HG03039 (cell line): ENCODE results near the gene VAV2.
"Not testable (repeated sequence)": the region's sequence is repeated elsewhere in the genome, so short reads cannot be mapped to it uniquely, and the experiment has no call there.

ENCODE experiments used
- ATAC-seq: cut with Tn5 transposase; IDR thresholded peaks from one replicate; pipeline ENCODE4 v1.9.1; 2021; ENCODE audit warnings: mild to moderate bottlenecking, moderate library complexity; ENCODE audit not compliant: unreplicated experiment

Gene VAV2

DNA sequence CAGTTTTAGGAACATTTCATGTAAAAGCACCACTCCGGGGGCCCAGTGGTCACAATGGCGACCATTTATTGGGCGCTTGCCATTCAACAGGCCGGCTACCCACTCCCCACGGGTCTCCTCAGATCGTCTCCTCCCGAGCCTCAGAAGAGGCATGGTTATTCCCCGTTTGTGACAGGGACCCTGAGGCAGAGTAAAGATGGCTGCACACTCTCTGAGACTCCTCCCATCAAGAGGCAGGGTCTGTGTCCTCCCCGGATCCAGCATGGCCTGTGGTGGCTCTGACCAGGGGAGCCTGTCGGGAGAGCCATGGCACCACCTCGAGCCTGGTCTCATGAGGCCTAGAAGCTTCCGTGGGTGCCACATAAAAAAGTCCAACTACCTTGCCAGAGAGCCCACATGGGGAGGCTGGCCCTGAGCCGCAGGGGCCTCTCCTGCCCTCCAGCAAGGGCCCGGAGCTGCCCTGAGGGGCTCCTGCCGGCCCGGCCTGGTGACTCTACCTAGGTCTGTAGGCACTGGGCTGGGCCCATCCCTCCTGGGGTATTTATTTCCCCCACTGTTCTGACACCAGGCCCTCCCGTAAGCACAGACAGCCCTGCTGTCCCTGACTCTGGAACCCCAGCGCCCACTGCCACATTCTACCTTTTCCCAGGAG lies 90.8 kb downstream of the VAV2 start:
- no peak for ATAC-seq

- ATAC-seq = no peak
Measured at GRCh38 chr9:133897675-133898074, 94.4 kb downstream of the VAV2 start.

DNA sequence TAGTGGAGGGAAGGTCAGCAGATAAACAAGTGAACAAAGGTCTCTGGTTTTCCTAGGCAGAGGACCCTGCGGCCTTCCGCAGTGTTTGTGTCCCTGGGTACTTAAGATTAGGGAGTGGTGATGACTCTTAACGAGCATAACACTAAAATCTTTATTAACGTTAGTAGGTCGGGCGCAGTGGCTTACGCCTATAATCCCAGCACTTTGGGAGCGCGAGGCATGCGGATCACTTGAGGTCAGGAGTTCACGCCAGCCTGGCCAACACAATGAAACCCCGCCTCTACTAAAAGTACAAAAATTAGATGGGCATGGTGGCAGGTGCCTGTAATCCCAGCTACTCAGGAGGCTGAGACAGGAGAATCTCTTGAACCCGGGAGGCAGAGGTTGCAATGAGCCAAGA lies 96.1 kb downstream of the VAV2 start:
- ATAC-seq = not testable (repeated sequence)

DNA sequence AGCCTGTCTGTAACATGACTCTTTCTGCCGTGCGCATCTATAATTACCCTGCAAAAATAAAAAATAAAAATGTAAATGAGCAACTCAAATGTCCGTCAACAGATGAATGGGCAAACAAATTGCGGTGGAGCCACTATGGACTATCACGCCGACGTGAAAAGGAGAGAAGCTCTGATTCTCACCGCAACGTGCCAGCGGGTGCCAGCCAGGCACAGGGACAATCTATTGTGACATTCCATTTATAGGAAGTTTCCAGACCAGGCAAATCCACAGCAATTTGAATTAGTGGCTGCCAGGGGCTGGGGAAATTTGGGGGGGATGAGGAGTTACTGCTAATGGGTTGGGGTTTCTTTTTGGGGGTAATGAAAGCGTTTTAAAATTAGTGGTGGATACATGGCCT lies 96.8 kb downstream of the VAV2 start:
- ATAC-seq = no peak

DNA sequence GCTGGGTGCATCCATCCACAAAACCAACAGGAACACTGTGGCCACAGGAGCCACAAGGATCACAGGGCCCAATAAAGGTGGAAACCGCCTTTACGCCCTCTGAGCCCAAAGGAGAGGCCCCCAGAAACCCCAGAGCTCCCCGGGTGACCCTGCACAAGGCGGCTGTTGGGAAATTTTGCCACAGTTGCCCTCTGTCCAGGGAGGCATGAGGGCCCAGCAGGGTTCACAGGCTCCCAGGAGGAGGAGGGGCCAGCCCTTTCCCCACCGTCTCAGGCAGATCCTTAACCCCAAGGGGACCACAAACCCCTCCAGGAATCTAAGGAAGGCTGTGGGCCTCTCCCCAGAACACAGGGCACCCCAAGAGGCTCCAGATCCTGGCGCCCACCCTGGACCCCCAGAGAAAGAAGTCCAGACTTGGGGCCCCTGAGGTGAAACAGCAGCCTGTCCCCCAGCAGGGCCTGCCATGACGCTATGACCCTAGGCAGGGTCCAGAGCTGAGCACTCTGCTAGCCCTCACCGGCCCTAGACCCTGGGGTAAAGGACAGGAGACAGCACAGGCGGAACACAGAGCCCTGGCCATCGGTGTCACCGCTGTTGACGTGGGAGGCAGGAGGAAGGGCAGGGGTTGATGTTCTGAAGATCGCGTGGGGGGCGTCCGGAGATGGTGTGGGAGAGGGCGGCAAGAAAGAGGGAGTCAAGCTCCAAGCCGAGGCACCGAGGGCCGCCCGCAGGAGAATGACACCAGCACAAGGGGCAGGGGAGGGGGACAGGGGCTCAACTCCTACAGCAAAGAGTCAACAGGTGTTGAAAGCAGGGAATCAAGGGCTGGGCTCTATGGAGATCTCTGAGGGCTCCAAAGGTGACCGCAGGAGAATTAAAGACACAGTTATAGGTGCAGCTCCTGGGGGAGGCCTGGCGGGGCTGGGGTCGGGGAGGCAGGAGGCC lies 97.5 kb downstream of the VAV2 start:
- no peak for ATAC-seq

GRCh38 chr9:133893191-133893994 lies 98.7 kb downstream of the VAV2 start:
- no peak for ATAC-seq

DNA sequence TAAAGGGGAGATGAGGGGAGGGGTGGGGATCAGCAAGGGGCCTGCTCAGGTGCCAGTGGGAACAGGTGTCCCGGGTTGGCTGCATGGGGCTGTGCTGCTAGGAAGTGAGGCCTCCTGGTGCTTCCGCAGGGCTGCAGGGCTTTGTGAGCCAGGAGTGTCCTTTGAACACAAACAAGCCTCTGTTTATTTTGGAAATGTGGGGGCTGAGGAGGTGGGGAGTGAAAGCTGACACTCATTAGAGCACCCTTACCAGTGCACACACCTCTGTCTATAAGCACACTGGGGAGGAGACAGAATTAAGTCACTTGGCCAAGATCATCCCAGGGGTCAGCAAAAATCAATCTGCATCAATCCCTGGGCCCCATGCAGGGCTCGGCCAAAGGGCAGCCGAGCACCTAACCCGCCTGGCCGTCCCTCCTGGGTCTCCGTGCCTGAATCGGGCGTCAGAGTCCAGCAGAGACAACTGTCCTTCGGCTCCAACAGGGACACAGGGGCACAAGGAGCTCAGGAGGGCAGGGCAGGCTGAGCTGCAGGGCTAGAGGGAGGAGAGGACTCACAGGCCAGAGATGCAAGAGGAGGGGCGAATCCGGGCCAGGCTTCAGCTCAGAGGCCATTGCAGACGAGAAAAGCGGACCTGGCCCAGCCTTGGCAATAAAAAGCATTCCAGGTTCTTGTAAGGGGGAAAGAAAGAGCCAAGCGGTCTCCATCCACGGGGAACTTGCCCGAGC lies 99.8 kb downstream of the VAV2 start:
- ATAC-seq = no peak

GRCh38 chr9:133891741-133892140 lies 100.4 kb downstream of the VAV2 start:
- no peak for ATAC-seq

- no peak for ATAC-seq
Measured at GRCh38 chr9:133890583-133890982, 101.5 kb downstream of the VAV2 start.

GRCh38 chr9:133889584-133890301 lies 102.4 kb downstream of the VAV2 start:
- no peak for ATAC-seq

- ATAC-seq = no peak
Measured at GRCh38 chr9:133888809-133889491, 103.2 kb downstream of the VAV2 start.

GRCh38 chr9:133888048-133888808 lies 103.9 kb downstream of the VAV2 start:
- no peak for ATAC-seq

GRCh38 chr9:133887540-133888047 lies 104.5 kb downstream of the VAV2 start:
- no peak for ATAC-seq

GRCh38 chr9:133886563-133887501 lies 105.3 kb downstream of the VAV2 start:
- no peak for ATAC-seq

GRCh38 chr9:133884907-133885744 lies 107.0 kb downstream of the VAV2 start:
- ATAC-seq = no peak
